IMR-90 (cell line): Measurements from ENCODE around the gene SFXN3. TPM values are rescaled to one million over a fixed set of nuclear protein-coding genes. Genes with fewer than 3 reads are reported as not detected.

Experiments used
- ATAC-seq: fragments of 200-7000 bp; cut with Tn5 transposase; 2 replicates; pipeline ENCODE4 v1.9.1; 2020; ENCODE audit warnings: low read depth, mild to moderate bottlenecking, moderate library complexity
- BruUV-seq: library from RNA; stranded (reverse); fragments of 400-500 nt; replicated peaks from 2 replicates; lab custom pipeline; 2021; lab: Mats Ljungman, UMichigan
- CTCF ChIA-PET: fragments of 300-600 bp; formaldehyde crosslinking; extraction: SDS; loops from one replicate; lab custom pipeline; 2021; ENCODE audit warnings: antibody characterized with exemption; lab: Yijun Ruan, JAX
- POLR2A ChIA-PET: fragments of 300-600 bp; sonication (Branson Sonifier 250); formaldehyde crosslinking; loops from one replicate; lab custom pipeline; 2022; ENCODE audit warnings: antibody characterized with exemption; ENCODE audit not compliant: unreplicated experiment; lab: Charles Lee
- DNase-seq: peaks from one replicate; pipeline ENCODE4 v3.0.0; 2013
- H2AFZ ChIP-seq: replicated peaks from 2 replicates; pipeline ENCODE3; 2013; ENCODE audit warnings: low read length, mild to moderate bottlenecking; ENCODE audit not compliant: poor library complexity
- H2AK5ac ChIP-seq: 2 replicates; pipeline ENCODE4 v1.6.1; 2013; ENCODE audit warnings: low read depth, low read length, inconsistent platforms
- H2AK9ac ChIP-seq: replicated peaks from 2 replicates; pipeline ENCODE3; 2013; ENCODE audit warnings: mild to moderate bottlenecking, low read depth, low read length, moderate library complexity; ENCODE audit not compliant: poor library complexity
- H2BK120ac ChIP-seq: 2 replicates; pipeline ENCODE4 v1.6.1; 2013; ENCODE audit warnings: low read depth, low read length, inconsistent platforms
- H2BK15ac ChIP-seq: 3 replicates; pipeline ENCODE4 v1.6.1; 2013; ENCODE audit warnings: low read depth, low read length, inconsistent platforms
- H2BK20ac ChIP-seq: 2 replicates; pipeline ENCODE4 v1.6.1; 2013; ENCODE audit warnings: low read depth, mild to moderate bottlenecking, inconsistent platforms, low read length, moderate library complexity
- H2BK5ac ChIP-seq: 2 replicates; pipeline ENCODE4 v1.6.1; 2013; ENCODE audit warnings: mild to moderate bottlenecking, low read depth, low read length, inconsistent platforms; ENCODE audit not compliant: poor library complexity, severe bottlenecking
- H3K14ac ChIP-seq: replicated peaks from 2 replicates; pipeline ENCODE4 v1.6.1; 2013; ENCODE audit warnings: low read depth, low read length, inconsistent platforms
- H3K18ac ChIP-seq: 2 replicates; pipeline ENCODE4 v1.6.1; 2013; ENCODE audit warnings: low read depth, low read length, control low read depth
- H3K23ac ChIP-seq: 2 replicates; pipeline ENCODE4 v1.6.1; 2013; ENCODE audit warnings: low read depth, low read length, inconsistent platforms
- H3K27ac ChIP-seq: 2 replicates; pipeline ENCODE4 v1.5.1; 2013; ENCODE audit warnings: mild to moderate bottlenecking, control low read depth, low read length; ENCODE audit not compliant: insufficient read depth
- H3K27me3 ChIP-seq: 2 replicates; pipeline ENCODE4 v1.6.1; 2013; ENCODE audit warnings: low read length; ENCODE audit not compliant: control insufficient read depth, insufficient read depth
- H3K36me3 ChIP-seq: 2 replicates; pipeline ENCODE4 v1.6.1; 2013; ENCODE audit warnings: low read length, mixed read lengths; ENCODE audit not compliant: control insufficient read depth, insufficient read depth
- H3K4ac ChIP-seq: 2 replicates; pipeline ENCODE4 v1.6.1; 2013; ENCODE audit warnings: low read depth, low read length, inconsistent platforms
- H3K4me1 ChIP-seq: 2 replicates; pipeline ENCODE4 v1.6.1; 2013; ENCODE audit warnings: low read length, mixed read lengths; ENCODE audit not compliant: control insufficient read depth, insufficient read depth
- H3K4me2 ChIP-seq: 2 replicates; pipeline ENCODE4 v1.6.1; 2013; ENCODE audit warnings: low read depth, mild to moderate bottlenecking, control low read depth, low read length, moderate library complexity
- H3K4me3 ChIP-seq: 2 replicates; pipeline ENCODE4 v1.5.1; 2013; ENCODE audit warnings: low read depth, mild to moderate bottlenecking, control low read depth, low read length, moderate library complexity; ENCODE audit not compliant: insufficient read depth
- H3K56ac ChIP-seq: 2 replicates; pipeline ENCODE4 v1.6.1; 2013; ENCODE audit warnings: low read length, inconsistent platforms; ENCODE audit not compliant: insufficient read depth; ENCODE audit errors: extremely low read depth
- H3K79me1 ChIP-seq, 2 experiments: 2 replicates each; pipeline ENCODE4 v1.6.1; 2013; ENCODE audit warnings: low read length in 2 of 2, inconsistent platforms in 1 of 2, low read depth in 1 of 2
- H3K9ac ChIP-seq: 2 replicates; pipeline ENCODE4 v1.6.1; 2013; ENCODE audit warnings: low read depth, low read length, control low read depth
- H3K9me1 ChIP-seq: 2 replicates; pipeline ENCODE4 v1.6.1; 2013; ENCODE audit warnings: low read length, inconsistent platforms; ENCODE audit not compliant: insufficient read depth
- H3K9me3 ChIP-seq: 2 replicates; pipeline ENCODE4 v1.6.1; 2013; ENCODE audit warnings: low read length; ENCODE audit not compliant: control insufficient read depth, insufficient read depth
- H4K20me1 ChIP-seq: 2 replicates; pipeline ENCODE4 v1.6.1; 2013; ENCODE audit warnings: low read length, inconsistent platforms; ENCODE audit not compliant: insufficient read depth
- H4K5ac ChIP-seq: 2 replicates; pipeline ENCODE4 v1.6.1; 2013; ENCODE audit warnings: mild to moderate bottlenecking, low read depth, low read length, control low read depth
- H4K8ac ChIP-seq, 2 experiments: 2 replicates each; pipeline ENCODE4 v1.6.1; 2013; ENCODE audit warnings: low read depth in 2 of 2, low read length in 2 of 2, control low read depth in 1 of 2, inconsistent platforms in 1 of 2
- H4K91ac ChIP-seq: 2 replicates; pipeline ENCODE4 v1.6.1; 2013; ENCODE audit warnings: low read depth, low read length, inconsistent platforms; ENCODE audit not compliant: insufficient read depth
- BHLHE40 ChIP-seq: fragments of 150-350 bp; IDR thresholded peaks from 2 replicates; pipeline ENCODE4 v1.6.1; 2016; ENCODE audit warnings: mild to moderate bottlenecking, low read depth, low read length
- CHD1 ChIP-seq: IDR thresholded peaks from 2 replicates; pipeline ENCODE4 v1.6.1; 2012; ENCODE audit warnings: low read depth, low read length, improper control_type of control experiment
- MAFK ChIP-seq: IDR thresholded peaks from 2 replicates; pipeline ENCODE4 v1.6.1; 2012; ENCODE audit warnings: low read depth, low read length, improper control_type of control experiment
- MAZ ChIP-seq: IDR thresholded peaks from 2 replicates; pipeline ENCODE4 v1.6.1; 2012; ENCODE audit warnings: low read depth, mild to moderate bottlenecking, low read length, improper control_type of control experiment, moderate library complexity, borderline replicate concordance
- MXI1 ChIP-seq: IDR thresholded peaks from 2 replicates; pipeline ENCODE4 v1.6.1; 2012; ENCODE audit warnings: low read depth, mild to moderate bottlenecking, low read length, moderate library complexity, borderline replicate concordance
- POLR2A ChIP-seq: IDR thresholded peaks from 2 replicates; pipeline ENCODE4 v1.6.1; 2012; ENCODE audit warnings: mild to moderate bottlenecking, low read depth, low read length
- RAD21 ChIP-seq: IDR thresholded peaks from 2 replicates; pipeline ENCODE4 v1.6.1; 2012; ENCODE audit warnings: low read length, improper control_type of control experiment
- RCOR1 ChIP-seq: IDR thresholded peaks from 2 replicates; pipeline ENCODE4 v1.6.1; 2012; ENCODE audit warnings: mild to moderate bottlenecking, low read length, improper control_type of control experiment; ENCODE audit not compliant: insufficient replicate concordance
- RFX5 ChIP-seq: IDR thresholded peaks from 2 replicates; pipeline ENCODE4 v1.8.0; 2012; ENCODE audit warnings: low read depth, mild to moderate bottlenecking, low read length, moderate library complexity
- SMC3 ChIP-seq: fragments of 150-350 bp; IDR thresholded peaks from 2 replicates; pipeline ENCODE4 v1.6.1; 2016; ENCODE audit warnings: low read depth, mild to moderate bottlenecking, antibody characterized with exemption, low read length, moderate library complexity
- WGBS, 2 experiments: methylation state at CpG; one replicate each; pipeline versions ENCODE4 v1.1.5 to v1.1.7; 2013; ENCODE audit warnings: missing lambda C conversion rate in 2 of 2; ENCODE audit not compliant: insufficient read length in 1 of 2; ENCODE audit errors: extremely low coverage in 2 of 2; 5-methylcytosine and 5-hydroxymethylcytosine counted together
- dilution Hi-C: fragments of 300-500 bp; cut with HindIII; formaldehyde crosslinking; loops from one replicate; pipeline ENCODE4 v1.14.3; 2018; ENCODE audit warnings: low sequenced_read_pairs; ENCODE audit not compliant: unreplicated experiment
- in situ Hi-C: fragments of 300-500 bp; cut with MboI; formaldehyde crosslinking; loops from 3 replicates; pipeline ENCODE4 v1.14.3; 2019; ENCODE audit warnings: low sequenced_read_pairs, inconsistent platforms, mixed read lengths
- intact Hi-C: fragments of 100-400 bp; cut with micrococcal nuclease; formaldehyde crosslinking; loops from 2 replicates; pipeline ENCODE4 v1.10.0; 2022
- polyA plus RNA-seq, 3 experiments: library from polyadenylated mRNA; depleted of rRNA; stranded (reverse); fragments of >200 nt; gene quantifications; 2 replicates each; pipeline ENCODE4 v1.2.3, GENCODE V29; 2012; ENCODE audit warnings: low replicate concordance in 1 of 3
- total RNA-seq: library from RNA; depleted of rRNA; stranded (reverse); fragments of >200 nt; gene quantifications from 2 replicates; pipeline ENCODE4 v1.2.3, GENCODE V29; 2012
- TF ChIP-seq, protein P1 (sequence below): fragments of 150-350 bp; IDR thresholded peaks from 2 replicates; pipeline ENCODE4 v1.6.1; 2017; ENCODE audit warnings: mild to moderate bottlenecking, antibody characterized with exemption, low read length, low read depth
- TF ChIP-seq, protein P2 (sequence below): fragments of 150-350 bp; IDR thresholded peaks from 2 replicates; pipeline ENCODE4 v1.6.1; 2016; ENCODE audit warnings: low read depth, mild to moderate bottlenecking, low read length, moderate library complexity, borderline replicate concordance

SFXN3 gene
- total and polyA plus RNA-seq, 2 of the 4 experiments (the other 2 are of a cell fraction) = 64.7 to 77.2 TPM

DNA sequence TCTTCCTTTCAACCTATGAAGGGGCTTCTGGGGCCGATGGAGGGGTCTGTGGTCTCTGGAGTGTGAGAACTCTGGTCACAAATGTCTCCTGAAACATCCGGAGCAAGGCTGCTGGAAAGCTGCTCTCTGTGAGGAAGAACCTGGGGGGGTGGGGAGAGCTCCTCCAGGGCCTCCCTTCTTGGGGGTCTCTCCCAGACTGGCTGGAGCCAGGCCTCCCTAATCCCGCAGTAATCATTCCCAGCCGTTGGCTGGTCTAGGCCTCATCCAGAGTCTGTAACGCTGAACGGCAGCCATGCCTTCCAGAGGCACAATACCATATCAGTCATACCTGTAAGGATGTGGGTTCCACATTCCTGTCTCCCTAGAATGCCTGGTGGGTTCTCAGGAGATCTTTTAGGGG is 35.9 kb upstream of the SFXN3 start:
- Histone ChIP-seq H2AFZ (no peak overlapping the region), H3K14ac (no peak overlapping the region), H3K79me1 (peaks cover 13 to 28% of the 10 kb centered on the region in 2 experiments), H3K27me3 (no peaks in the 10 kb centered on the region), H2BK120ac (no peak overlapping the region), H3K27ac (no peak overlapping the region), H3K4me2 (no peak overlapping the region), H2AK9ac (no peak overlapping the region), H2BK20ac (no peak overlapping the region), H4K8ac (no peak overlapping the region; a peak in 1 of 4 replicates), H3K23ac (no peak overlapping the region), H3K9ac (no peak overlapping the region), H4K91ac (no peak overlapping the region), H3K4ac (no peak overlapping the region), H3K36me3 (peaks cover 16% of the 10 kb centered on the region), H3K9me3 (no peaks in the 10 kb centered on the region), H2AK5ac (0 out of 2 replicates have a peak overlapping the region, but pooled peaks have one; percentile 14), H3K9me1 (peaks cover 4% of the 10 kb centered on the region; the same call in 1 of the 2 replicates), H2BK15ac (no peak overlapping the region), H4K5ac (no peak overlapping the region), H3K18ac (no peak overlapping the region), H3K56ac (no peak overlapping the region), H4K20me1 (peaks cover 4% of the 10 kb centered on the region; the same call in 1 of the 2 replicates), H3K4me1 (peaks cover 11% of the 10 kb centered on the region), H3K4me3 (no peak overlapping the region), H2BK5ac (no peak overlapping the region)
- DNase-seq (no peak), ATAC-seq (no peak)
- no TSS peak for BruUV-seq
- ChIA-PET POLR2A (no interaction called here), CTCF (interaction anchor here (2.9 kb wide), 1 partner anchor 19 kb away, joined by 18 read pairs; no protein-coding TSS in a partner anchor)
- dilution Hi-C loops (no loop called here), in situ Hi-C loops (no loop called here), intact Hi-C loops (no loop called here)
- no CpG with 5 or more reads among the region's 6 CpGs for WGBS, 2 experiments
- TF ChIP-seq MAZ = no peak
- TF ChIP-seq RAD21 = no peak
- no peak for TF ChIP-seq BHLHE40
- TF ChIP-seq, protein P1, sequence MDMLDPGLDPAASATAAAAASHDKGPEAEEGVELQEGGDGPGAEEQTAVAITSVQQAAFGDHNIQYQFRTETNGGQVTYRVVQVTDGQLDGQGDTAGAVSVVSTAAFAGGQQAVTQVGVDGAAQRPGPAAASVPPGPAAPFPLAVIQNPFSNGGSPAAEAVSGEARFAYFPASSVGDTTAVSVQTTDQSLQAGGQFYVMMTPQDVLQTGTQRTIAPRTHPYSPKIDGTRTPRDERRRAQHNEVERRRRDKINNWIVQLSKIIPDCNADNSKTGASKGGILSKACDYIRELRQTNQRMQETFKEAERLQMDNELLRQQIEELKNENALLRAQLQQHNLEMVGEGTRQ = no peak
- no peak for TF ChIP-seq CHD1
- TF ChIP-seq MAFK = no peak
- TF ChIP-seq RCOR1 = no peak
- no peak for TF ChIP-seq MXI1
- no peak for TF ChIP-seq POLR2A
- TF ChIP-seq RFX5 = no peak
- TF ChIP-seq SMC3 = no peak
- TF ChIP-seq, protein P2, sequence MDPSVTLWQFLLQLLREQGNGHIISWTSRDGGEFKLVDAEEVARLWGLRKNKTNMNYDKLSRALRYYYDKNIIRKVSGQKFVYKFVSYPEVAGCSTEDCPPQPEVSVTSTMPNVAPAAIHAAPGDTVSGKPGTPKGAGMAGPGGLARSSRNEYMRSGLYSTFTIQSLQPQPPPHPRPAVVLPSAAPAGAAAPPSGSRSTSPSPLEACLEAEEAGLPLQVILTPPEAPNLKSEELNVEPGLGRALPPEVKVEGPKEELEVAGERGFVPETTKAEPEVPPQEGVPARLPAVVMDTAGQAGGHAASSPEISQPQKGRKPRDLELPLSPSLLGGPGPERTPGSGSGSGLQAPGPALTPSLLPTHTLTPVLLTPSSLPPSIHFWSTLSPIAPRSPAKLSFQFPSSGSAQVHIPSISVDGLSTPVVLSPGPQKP = no peak
